A549 (cell line): ENCODE data around the gene C9orf152. TPM values are rescaled to one million over a fixed set of nuclear protein-coding genes. Genes with fewer than 3 reads are reported as not detected.

Experiments used
- ATAC-seq, 2 experiments: fragments of 200-7000 bp in 1 of 2; fragments of >200 bp in 1 of 2; cut with Nextera tagmentation in 1 of 2; cut with Tn5 transposase in 1 of 2; 3 replicates each; pipeline versions ENCODE4 v1.8.0 to v1.9.1; 2018 to 2020; ENCODE audit warnings: mild to moderate bottlenecking in 1 of 2, moderate library complexity in 1 of 2
- CTCF ChIA-PET: fragments of 300-600 bp; sonication (Branson Sonifier 250); formaldehyde crosslinking; extraction: SDS; loops from one replicate; lab custom pipeline; 2021; ENCODE audit warnings: antibody characterized with exemption, inconsistent platforms; lab: Yijun Ruan, JAX
- POLR2A ChIA-PET: fragments of 350-600 bp; formaldehyde crosslinking; extraction: SDS; loops from one replicate; lab custom pipeline; 2021; ENCODE audit warnings: antibody characterized with exemption, inconsistent platforms; lab: Yijun Ruan, JAX
- DNase-seq, 2 experiments: peaks; one replicate each; pipeline versions ENCODE4 v3.0.0 to v3.0.0-alpha.2; 2011 to 2016; ENCODE audit warnings: low read depth in 1 of 2, low spot score in 1 of 2
- FAIRE-seq: peaks from 2 replicates; lab custom pipeline; 2011; peaks lifted over from hg19 to GRCh38; lab: Jason Lieb, UNC
- H3K27ac ChIP-seq, 2 experiments: fragments of >200 bp; sonication (Bioruptor Twin); formaldehyde crosslinking; 3 replicates each; pipeline ENCODE4 v1.5.1; 2016 to 2017
- H3K4me1 ChIP-seq: fragments of >200 bp; sonication (Bioruptor Twin); formaldehyde crosslinking; 3 replicates; pipeline ENCODE4 v1.6.1; 2016
- H3K4me2 ChIP-seq: fragments of >200 bp; sonication (Bioruptor Twin); formaldehyde crosslinking; 3 replicates; pipeline ENCODE4 v1.6.1; 2016
- H3K4me3 ChIP-seq: fragments of >200 bp; sonication (Bioruptor Twin); formaldehyde crosslinking; 3 replicates; pipeline ENCODE4 v1.5.1; 2016
- H3K9me3 ChIP-seq: fragments of >200 bp; sonication (Bioruptor Twin); formaldehyde crosslinking; 3 replicates; pipeline ENCODE4 v1.6.1; 2016
- BHLHE40 ChIP-seq: IDR thresholded peaks from 2 replicates; pipeline ENCODE4 v1.6.1; 2012; ENCODE audit warnings: low read depth, low read length, inconsistent platforms
- E2F6 ChIP-seq: IDR thresholded peaks from 2 replicates; pipeline ENCODE4 v1.6.1; 2012; ENCODE audit warnings: low read depth, borderline replicate concordance
- FOSL2 ChIP-seq, 2 experiments: fragments of 450-650 bp in 1 of 2; fragments of >200 bp in 1 of 2; sonication (Bioruptor Twin) in 1 of 2; formaldehyde crosslinking; IDR thresholded peaks; 2 replicates each; pipeline versions ENCODE4 v1.5.0 to v1.6.1; 2016 to 2020; ENCODE audit warnings: mild to moderate bottlenecking in 1 of 2, moderate library complexity in 1 of 2
- FOXS1 ChIP-seq: fragments of 250-450 bp; sonication (Bioruptor Pico); IDR thresholded peaks from 2 replicates; pipeline ENCODE4 v1.5.0; 2020; ENCODE audit warnings: mild to moderate bottlenecking, moderate library complexity
- GATA3 ChIP-seq: IDR thresholded peaks from 2 replicates; pipeline ENCODE4 v1.6.1; 2012; ENCODE audit warnings: borderline replicate concordance
- HES2 ChIP-seq: fragments of >200 bp; sonication (Bioruptor Twin); formaldehyde crosslinking; IDR thresholded peaks from 2 replicates; pipeline ENCODE4 v1.6.1; 2016
- MAFK ChIP-seq: fragments of 450-650 bp; IDR thresholded peaks from 2 replicates; pipeline ENCODE4 v1.6.1; 2014; ENCODE audit not compliant: partially characterized antibody
- PBX3 ChIP-seq: IDR thresholded peaks from 2 replicates; pipeline ENCODE4 v1.6.1; 2012
- POLR2A ChIP-seq: IDR thresholded peaks from 2 replicates; pipeline ENCODE4 v1.6.1; 2012; ENCODE audit warnings: mild to moderate bottlenecking, low read length
- RARB ChIP-seq: fragments of 250-450 bp; sonication (Bioruptor Pico); IDR thresholded peaks from 2 replicates; pipeline ENCODE4 v1.8.0; 2021; ENCODE audit warnings: mild to moderate bottlenecking, moderate library complexity
- REST ChIP-seq: fragments of 200-600 bp; sonication (generic); IDR thresholded peaks from 2 replicates; pipeline ENCODE4 v1.6.1; 2016; ENCODE audit warnings: antibody characterized with exemption, mild to moderate bottlenecking, moderate library complexity
- SMC3 ChIP-seq: fragments of >200 bp; sonication (Bioruptor Twin); formaldehyde crosslinking; IDR thresholded peaks from 3 replicates; pipeline ENCODE4 v1.6.1; 2018; ENCODE audit warnings: inconsistent platforms
- TP53 ChIP-seq: fragments of 250-450 bp; sonication (Bioruptor Pico); IDR thresholded peaks from 2 replicates; pipeline ENCODE4 v1.5.0; 2021; ENCODE audit warnings: mild to moderate bottlenecking, moderate library complexity
- whole genome bisulfite sequencing: methylation state at CpG from one replicate; pipeline ENCODE4 v1.1.6; 2017; ENCODE audit errors: missing lambda C conversion rate; 5-methylcytosine and 5-hydroxymethylcytosine counted together
- polyA plus RNA-seq, 4 experiments: library from polyadenylated mRNA; depleted of rRNA in 3 of 4; stranded (reverse); fragments of >200 nt; fragmentation: RNase III in 1 of 4; extraction: RNeasy Plus Mini Kit Qiagen cat#74134 plus additional on column Dnase treatment in 1 of 4; gene quantifications; 2 replicates in 3 of 4; 3 replicates in 1 of 4; pipeline ENCODE4 v1.2.3, GENCODE V29; 2011 to 2017

C9orf152 gene
- polyA plus RNA-seq, 2 of the 4 experiments (the other 2 are of a cell fraction): 0.10 to 0.79 TPM

- H3K27ac ChIP-seq: no peak overlapping the region
- no peaks in the 10 kb centered on the region for H3K9me3 ChIP-seq
- no peak for TF ChIP-seq POLR2A
- TF ChIP-seq GATA3: no peak
- TF ChIP-seq REST: no peak
- TF ChIP-seq BHLHE40: no peak
- no peak for TF ChIP-seq HES2
- no peak for TF ChIP-seq SMC3
- TF ChIP-seq MAFK: no peak
- TF ChIP-seq RARB (CRISPR knock-in tag): no peak
- no peak for TF ChIP-seq E2F6
- POLR2A ChIA-PET: interaction anchor here (1.4 kb wide), 1 partner anchor 28 kb away, joined by 6 read pairs; the partner anchor contains the start of gene TXN
- no peak for ATAC-seq
- 81% methylated on average over 2 of the region's 2 CpGs for WGBS
- no peaks in the 10 kb centered on the region for H3K4me1 ChIP-seq
- FAIRE-seq: no peak
- no peak for DNase-seq
- no peak overlapping the region for H3K4me3 ChIP-seq
- H3K4me2 ChIP-seq: no peak overlapping the region
- CTCF ChIA-PET: interaction anchor here (0.9 to 2.1 kb wide), 4 partner anchors 9 to 327 kb away, joined by 3 to 16 read pairs (median 4); no protein-coding TSS in a partner anchor
Observed at GRCh38 chr9:110228321-110228720, 20.4 kb upstream of the C9orf152 start.

GRCh38 chr9:110224583-110224982 lies 16.6 kb upstream of the C9orf152 start:
- Histone ChIP-seq H3K4me3 (no peak overlapping the region), H3K4me1 (no peaks in the 10 kb centered on the region), H3K9me3 (no peaks in the 10 kb centered on the region), H3K27ac (no peak overlapping the region), H3K4me2 (no peak overlapping the region)
- ATAC-seq (no peak), FAIRE-seq (no peak), DNase-seq (no peak)
- ChIA-PET CTCF (no interaction called here), POLR2A (no interaction called here)
- WGBS: 72% methylated on average over 3 of the region's 3 CpGs
- no peak for TF ChIP-seq E2F6
- TF ChIP-seq HES2: no peak
- no peak for TF ChIP-seq GATA3
- TF ChIP-seq, all 56 proteins: peak for 0

- H3K4me3 ChIP-seq: no peak overlapping the region
- ATAC-seq (no peak), FAIRE-seq (no peak), DNase-seq (no peak)
- POLR2A ChIA-PET: no interaction called here
- H3K4me2 ChIP-seq: no peak overlapping the region
- CTCF ChIA-PET: interaction anchor here (4.3 to 10.0 kb wide), 2 partner anchors 33 to 318 kb away, joined by 16 to 196 read pairs; no protein-coding TSS in a partner anchor
- no peaks in the 10 kb centered on the region for H3K4me1 ChIP-seq
- H3K27ac ChIP-seq: no peak overlapping the region
- H3K9me3 ChIP-seq: no peaks in the 10 kb centered on the region
- 80% methylated on average over 3 of the region's 3 CpGs for WGBS
- no peak for TF ChIP-seq FOXS1
- TF ChIP-seq FOSL2 (IDR thresholded peaks at IDR 0.05): no peak
- TF ChIP-seq FOSL2 (CRISPR knock-in tag; IDR thresholded peaks at IDR 0.05): no peak
- no peak for TF ChIP-seq PBX3
- TF ChIP-seq GATA3: no peak
- TF ChIP-seq TP53: no peak
Observed at GRCh38 chr9:110220809-110221208, 12.8 kb upstream of the C9orf152 start.
